ENCODE results near the gene AOPEP.

- TF ChIP-seq CTCF (conservative IDR thresholded peaks at IDR 0.05 in 1 of 2, IDR thresholded peaks at IDR 0.05 in 1 of 2; ENCODE audit: low read depth in 1 of 2, low read length in 2 of 2) = no peak
- TF ChIP-seq EZH2 (IDR thresholded peaks at IDR 0.05; ENCODE audit: low read length, missing control alignments) = no peak
These were observed 47.2 kb downstream of the AOPEP start for GRCh38 chr9:94773655-94774054.
